CD4-positive, alpha-beta memory T cell (primary cell): ENCODE results near the gene GRK7. TPM values are rescaled to one million over a fixed set of nuclear protein-coding genes. Genes with fewer than 3 reads are reported as not detected.

ENCODE experiments used
- CTCF ChIA-PET: fragments of 350-600 bp; sonication (Branson Sonifier 250); formaldehyde crosslinking; loops from one replicate; lab custom pipeline; 2021; ENCODE audit warnings: inconsistent platforms; ENCODE audit not compliant: partially characterized antibody; lab: Charles Lee
- POLR2A ChIA-PET: fragments of 350-600 bp; sonication (Branson Sonifier 250); formaldehyde crosslinking; loops from one replicate; lab custom pipeline; 2021; ENCODE audit not compliant: partially characterized antibody; lab: Charles Lee
- DNase-seq, 5 donors: peaks; one replicate each; pipeline versions ENCODE4 v3.0.0 to v3.0.0-alpha.2; 2020 to 2022; ENCODE audit warnings: mixed read lengths in 1 of 5
- H3K27ac ChIP-seq: one replicate; pipeline ENCODE4 v1.7.0; 2013; ENCODE audit warnings: low read depth, low read length
- H3K27me3 ChIP-seq: 2 replicates; pipeline ENCODE4 v1.7.0; 2013; ENCODE audit warnings: mild to moderate bottlenecking, low read length, moderate library complexity; ENCODE audit not compliant: insufficient read depth
- H3K36me3 ChIP-seq: 2 replicates; pipeline ENCODE4 v1.7.0; 2013; ENCODE audit warnings: mild to moderate bottlenecking, low read length, moderate library complexity; ENCODE audit not compliant: insufficient read depth
- H3K4me1 ChIP-seq: 2 replicates; pipeline ENCODE4 v1.7.0; 2013; ENCODE audit warnings: mild to moderate bottlenecking, low read length, moderate library complexity; ENCODE audit not compliant: insufficient read depth
- H3K4me3 ChIP-seq, 2 donors: one replicate each; pipeline ENCODE4 v1.7.0; 2013; ENCODE audit warnings: low read length in 2 of 2, mild to moderate bottlenecking in 1 of 2
- H3K9me3 ChIP-seq, 2 donors: one replicate each; pipeline ENCODE4 v1.7.0; 2013; ENCODE audit warnings: low read length in 2 of 2, control low read depth in 1 of 2; ENCODE audit not compliant: control insufficient read depth in 1 of 2
- H3K27ac Mint-ChIP-seq, 7 donors: one replicate each; pipeline ENCODE4 v1.8.0; 2020 to 2021; ENCODE audit warnings: mixed read lengths in 7 of 7, mild to moderate bottlenecking in 6 of 7, inconsistent platforms in 3 of 7, moderate library complexity in 3 of 7
- H3K27me3 Mint-ChIP-seq, 2 donors: one replicate each; pipeline ENCODE4 v1.8.0; 2020 to 2021; ENCODE audit warnings: mixed read lengths in 2 of 2
- H3K36me3 Mint-ChIP-seq, 2 donors: one replicate each; pipeline ENCODE4 v1.8.0; 2020 to 2021; ENCODE audit warnings: mixed read lengths in 2 of 2, inconsistent platforms in 1 of 2, mild to moderate bottlenecking in 1 of 2
- H3K4me1 Mint-ChIP-seq, 4 donors: one replicate each; pipeline ENCODE4 v1.8.0; 2020 to 2021; ENCODE audit warnings: mixed read lengths in 4 of 4, mild to moderate bottlenecking in 1 of 4
- H3K4me3 Mint-ChIP-seq, 8 donors: one replicate each; pipeline ENCODE4 v1.8.0; 2020 to 2021; ENCODE audit warnings: mixed read lengths in 8 of 8, mild to moderate bottlenecking in 7 of 8, moderate library complexity in 6 of 8, inconsistent platforms in 3 of 8
- H3K9me3 Mint-ChIP-seq, 8 donors: one replicate each; pipeline ENCODE4 v1.8.0; 2020 to 2021; ENCODE audit warnings: mixed read lengths in 8 of 8, mild to moderate bottlenecking in 5 of 8, inconsistent platforms in 3 of 8, moderate library complexity in 1 of 8
- intact Hi-C: fragments of 100-400 bp; cut with micrococcal nuclease; formaldehyde crosslinking; loops from one replicate; pipeline ENCODE4 v1.15.1; 2023
- polyA plus RNA-seq, 2 donors: library from polyadenylated mRNA; unstranded; fragments of 300-500 nt; fragmentation: Illumina TruSeq; gene quantifications; one replicate each; pipeline ENCODE4 v1.2.3, GENCODE V29; 2021
- total RNA-seq, 2 experiments: library from RNA; stranded (reverse); gene quantifications; one replicate each; pipeline ENCODE4 v1.2.3, GENCODE V29; 2021

GRK7 gene
- total and polyA plus RNA-seq, 4 experiments from 2014 or later, result 0.25 TPM; not detected in 3

DNA sequence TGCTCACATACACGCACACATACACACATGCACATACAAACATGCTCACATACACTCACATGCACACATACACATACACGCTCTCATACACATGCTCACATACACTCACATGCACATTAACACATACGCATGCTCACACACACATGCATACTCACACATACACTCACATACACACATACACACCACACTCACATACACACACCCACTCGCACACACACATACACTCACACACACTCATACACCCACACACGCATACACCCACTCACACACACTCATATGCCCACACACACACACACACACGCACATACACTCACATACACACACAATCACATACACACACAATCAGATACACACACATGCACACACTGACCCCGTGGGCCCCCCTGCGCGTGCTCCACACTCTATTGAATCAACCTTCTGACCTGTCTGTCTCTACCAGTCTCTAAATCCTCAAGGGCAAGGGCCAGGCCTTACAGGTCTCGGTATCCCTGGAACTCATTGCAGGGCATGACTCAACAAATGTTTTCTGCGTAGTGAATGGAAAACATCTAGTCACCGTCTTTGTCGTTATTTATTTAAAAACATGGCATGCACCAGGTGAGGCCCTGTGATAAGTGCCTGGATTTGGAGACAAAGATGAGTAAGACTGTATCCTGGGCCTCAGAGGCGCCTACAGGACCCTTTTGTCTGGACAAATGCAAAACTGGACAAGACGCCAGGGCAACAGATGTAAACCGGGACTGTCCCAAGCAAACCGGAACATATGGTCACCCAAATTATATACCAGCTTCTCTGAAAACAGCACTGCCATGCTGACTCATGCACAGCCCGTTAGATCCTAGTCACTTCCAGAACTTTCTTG is 41.8 kb downstream of the GRK7 start:
- Histone ChIP-seq H3K36me3 (no peaks in the 10 kb centered on the region), H3K27me3 (no peaks in the 10 kb centered on the region), H3K4me1 (no peaks in the 10 kb centered on the region), H3K27ac (no peak overlapping the region), H3K9me3 (no peaks in the 10 kb centered on the region), H3K4me3 (no peak overlapping the region)
- Mint-ChIP-seq H3K4me3 (no peak overlapping the region), H3K27me3 (peaks cover 0 to 2% of the 10 kb centered on the region in 2 donors), H3K27ac (no peak overlapping the region), H3K4me1 (no peaks in the 10 kb centered on the region), H3K36me3 (no peaks in the 10 kb centered on the region), H3K9me3 (no peaks in the 10 kb centered on the region)
- ChIA-PET CTCF (no interaction called here), POLR2A (no interaction called here)
- intact Hi-C loops, result no loop called here
- no peak for DNase-seq

DNA sequence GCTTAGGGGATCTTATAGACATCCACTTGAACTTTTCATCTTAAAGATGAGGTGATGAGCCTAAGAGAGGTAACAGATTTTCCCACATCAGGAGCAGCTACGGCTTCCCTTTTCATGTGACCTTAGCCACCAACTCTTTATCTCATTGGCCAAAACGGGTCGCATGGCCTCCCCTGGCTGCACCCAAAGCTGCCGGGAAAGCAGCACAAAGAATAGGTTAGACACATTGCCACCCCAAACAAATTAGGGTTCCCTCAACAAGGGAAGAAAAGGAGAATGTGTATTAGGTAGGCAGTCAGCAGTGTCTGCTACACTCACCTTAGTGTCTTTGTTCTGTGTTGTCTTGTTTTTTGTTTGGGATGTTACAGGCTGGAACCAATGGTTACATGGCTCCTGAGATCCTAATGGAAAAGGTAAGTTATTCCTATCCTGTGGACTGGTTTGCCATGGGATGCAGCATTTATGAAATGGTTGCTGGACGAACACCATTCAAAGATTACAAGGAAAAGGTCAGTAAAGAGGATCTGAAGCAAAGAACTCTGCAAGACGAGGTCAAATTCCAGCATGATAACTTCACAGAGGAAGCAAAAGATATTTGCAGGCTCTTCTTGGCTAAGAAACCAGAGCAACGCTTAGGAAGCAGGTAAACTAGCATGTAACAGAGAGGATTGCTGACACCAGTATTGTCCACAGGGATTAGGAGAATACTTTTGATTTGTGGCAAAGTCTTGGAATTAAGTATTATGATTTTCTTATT is 44.2 kb downstream of the GRK7 start:
- Histone ChIP-seq H3K9me3 (no peaks in the 10 kb centered on the region), H3K36me3 (no peaks in the 10 kb centered on the region), H3K27me3 (no peaks in the 10 kb centered on the region), H3K4me1 (no peaks in the 10 kb centered on the region), H3K27ac (no peak overlapping the region), H3K4me3 (no peak overlapping the region)
- Mint-ChIP-seq H3K27ac (no peak overlapping the region), H3K4me1 (no peaks in the 10 kb centered on the region), H3K27me3 (no peaks in the 10 kb centered on the region), H3K9me3 (no peaks in the 10 kb centered on the region), H3K4me3 (no peak overlapping the region), H3K36me3 (no peaks in the 10 kb centered on the region)
- CTCF ChIA-PET, result no interaction called here
- POLR2A ChIA-PET, result no interaction called here
- no peak for DNase-seq
- intact Hi-C loops, result no loop called here

DNA sequence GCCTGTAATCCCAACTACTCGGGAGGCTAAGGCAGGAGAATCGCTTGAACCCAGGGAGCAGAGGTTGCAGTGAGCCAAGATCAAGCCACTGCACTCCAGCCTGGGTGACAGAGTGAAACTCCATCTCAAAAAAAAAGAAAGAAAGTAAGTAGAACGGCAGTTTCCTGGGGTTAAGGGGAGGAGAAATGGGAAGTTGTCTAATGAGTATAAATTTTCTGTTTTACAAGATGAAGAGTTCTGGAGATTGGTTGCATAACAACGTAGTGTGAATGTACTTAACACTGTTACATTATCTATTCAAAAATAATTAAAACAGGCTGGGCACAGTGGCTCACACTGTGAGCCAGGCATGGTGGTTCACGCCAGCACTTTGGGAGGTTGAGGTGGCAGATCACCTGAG is 45.4 kb downstream of the GRK7 start:
- no peak overlapping the region for H3K27ac ChIP-seq
- no peaks in the 10 kb centered on the region for H3K27me3 Mint-ChIP-seq
- intact Hi-C loops, result no loop called here
- H3K4me1 Mint-ChIP-seq, result no peaks in the 10 kb centered on the region
- peak overlapping the region in 1 of 7 donors; percentile 6 for H3K27ac Mint-ChIP-seq
- H3K27me3 ChIP-seq, result no peaks in the 10 kb centered on the region
- no peaks in the 10 kb centered on the region for H3K36me3 Mint-ChIP-seq
- H3K4me3 Mint-ChIP-seq, result no peak overlapping the region
- no peak for DNase-seq
- H3K9me3 ChIP-seq, result no peaks in the 10 kb centered on the region
- no peaks in the 10 kb centered on the region for H3K9me3 Mint-ChIP-seq
- no peaks in the 10 kb centered on the region for H3K36me3 ChIP-seq
- POLR2A ChIA-PET, result no interaction called here
- H3K4me3 ChIP-seq, result no peak overlapping the region
- H3K4me1 ChIP-seq, result no peaks in the 10 kb centered on the region
- CTCF ChIA-PET, result no interaction called here

DNA sequence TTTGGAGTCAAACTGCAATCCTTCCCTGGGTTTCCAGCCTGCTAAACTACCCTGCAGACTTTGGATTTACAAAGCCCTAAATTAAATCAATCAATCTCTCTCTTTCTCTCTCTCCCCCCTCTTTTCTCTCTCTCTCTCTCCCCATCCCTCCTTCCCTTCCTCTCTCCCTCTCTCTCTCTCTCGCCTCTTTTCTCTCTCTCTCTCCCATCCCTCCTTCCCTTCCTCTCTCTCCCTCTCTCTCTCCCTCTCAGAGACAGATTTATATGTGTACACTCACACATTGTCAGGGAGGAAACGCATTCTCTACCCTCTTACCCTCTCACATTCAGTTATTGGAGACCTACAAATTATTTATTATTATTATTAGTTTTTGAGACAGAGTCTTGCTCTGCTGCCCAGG is 47.0 kb downstream of the GRK7 start:
- no peaks in the 10 kb centered on the region for H3K36me3 ChIP-seq
- Mint-ChIP-seq H3K4me1 (no peaks in the 10 kb centered on the region), H3K9me3 (peaks cover 0 to 6% (median 1%) of the 10 kb centered on the region in 8 donors), H3K27me3 (no peaks in the 10 kb centered on the region), H3K4me3 (no peak overlapping the region), H3K27ac (no peak overlapping the region), H3K36me3 (no peaks in the 10 kb centered on the region)
- CTCF ChIA-PET, result no interaction called here
- no peaks in the 10 kb centered on the region for H3K4me1 ChIP-seq
- no peak overlapping the region for H3K4me3 ChIP-seq
- no peak overlapping the region for H3K27ac ChIP-seq
- POLR2A ChIA-PET, result no interaction called here
- no peaks in the 10 kb centered on the region for H3K27me3 ChIP-seq
- no peaks in the 10 kb centered on the region for H3K9me3 ChIP-seq
- DNase-seq, result no peak
- intact Hi-C loops, result no loop called here

DNA sequence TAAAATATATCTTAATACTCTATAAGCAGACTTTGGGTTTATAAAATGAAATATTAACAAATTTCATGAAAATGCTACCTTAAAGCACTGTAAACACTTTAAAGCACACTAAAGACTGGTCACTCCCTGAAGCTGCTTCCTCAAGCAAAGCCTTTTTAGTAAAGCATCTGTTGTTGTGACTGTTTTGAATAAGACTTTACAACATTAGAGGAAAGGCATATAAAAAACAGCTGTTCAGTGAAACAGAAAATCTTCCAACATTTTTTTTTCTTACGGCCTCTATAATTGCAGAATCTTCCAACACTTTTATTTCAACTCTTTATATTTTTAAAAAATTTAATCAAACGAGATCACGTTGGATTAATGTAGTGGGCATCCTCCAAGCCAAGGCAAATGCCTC is 48.1 kb downstream of the GRK7 start:
- H3K27me3 Mint-ChIP-seq, result no peaks in the 10 kb centered on the region
- intact Hi-C loops, result no loop called here
- no peaks in the 10 kb centered on the region for H3K4me1 Mint-ChIP-seq
- no peak overlapping the region for H3K4me3 Mint-ChIP-seq
- H3K36me3 Mint-ChIP-seq, result no peaks in the 10 kb centered on the region
- CTCF ChIA-PET, result no interaction called here
- H3K27ac Mint-ChIP-seq, result no peak overlapping the region
- POLR2A ChIA-PET, result no interaction called here
- Histone ChIP-seq H3K27me3 (no peaks in the 10 kb centered on the region), H3K36me3 (no peaks in the 10 kb centered on the region), H3K4me1 (no peaks in the 10 kb centered on the region), H3K4me3 (no peak overlapping the region), H3K9me3 (peaks cover 0 to 5% of the 10 kb centered on the region in 2 donors), H3K27ac (no peak overlapping the region)
- H3K9me3 Mint-ChIP-seq, result peaks cover 2 to 16% (median 11%) of the 10 kb centered on the region in 8 donors
- no peak for DNase-seq

DNA sequence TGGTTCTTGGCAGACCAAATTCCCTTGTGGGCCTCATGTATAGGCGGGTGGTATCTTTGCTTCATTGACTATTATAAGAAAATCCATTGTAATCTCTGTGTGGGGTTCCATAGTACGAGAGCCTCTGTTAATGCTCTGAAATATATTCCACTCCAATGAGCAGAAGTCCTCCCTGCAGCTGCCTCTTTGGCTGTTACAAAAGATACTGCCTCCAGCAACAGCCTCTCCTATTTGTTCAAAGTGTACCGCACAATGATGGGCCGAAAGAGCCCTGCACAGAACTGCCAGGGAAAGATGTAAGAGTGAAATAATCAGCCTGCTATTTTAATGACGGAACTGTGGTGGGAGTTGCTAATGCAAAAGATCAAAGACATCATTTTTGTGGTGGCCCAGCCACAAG is 48.9 kb downstream of the GRK7 start:
- H3K9me3 ChIP-seq, result peaks cover 0 to 5% of the 10 kb centered on the region in 2 donors
- POLR2A ChIA-PET, result no interaction called here
- CTCF ChIA-PET, result no interaction called here
- no peak overlapping the region for H3K27ac Mint-ChIP-seq
- no peaks in the 10 kb centered on the region for H3K36me3 ChIP-seq
- peaks cover 3% of the 10 kb centered on the region for H3K27me3 ChIP-seq
- no peak for DNase-seq
- intact Hi-C loops, result no loop called here
- H3K4me3 Mint-ChIP-seq, result no peak overlapping the region
- peaks cover 2 to 16% (median 11%) of the 10 kb centered on the region in 8 donors for H3K9me3 Mint-ChIP-seq
- H3K4me3 ChIP-seq, result no peak overlapping the region
- no peaks in the 10 kb centered on the region for H3K4me1 ChIP-seq
- H3K27me3 Mint-ChIP-seq, result peaks cover 0 to 4% of the 10 kb centered on the region in 2 donors
- no peak overlapping the region for H3K27ac ChIP-seq
- H3K4me1 Mint-ChIP-seq, result peaks cover 0 to 1% (median 0%) of the 10 kb centered on the region in 4 donors
- H3K36me3 Mint-ChIP-seq, result no peaks in the 10 kb centered on the region

DNA sequence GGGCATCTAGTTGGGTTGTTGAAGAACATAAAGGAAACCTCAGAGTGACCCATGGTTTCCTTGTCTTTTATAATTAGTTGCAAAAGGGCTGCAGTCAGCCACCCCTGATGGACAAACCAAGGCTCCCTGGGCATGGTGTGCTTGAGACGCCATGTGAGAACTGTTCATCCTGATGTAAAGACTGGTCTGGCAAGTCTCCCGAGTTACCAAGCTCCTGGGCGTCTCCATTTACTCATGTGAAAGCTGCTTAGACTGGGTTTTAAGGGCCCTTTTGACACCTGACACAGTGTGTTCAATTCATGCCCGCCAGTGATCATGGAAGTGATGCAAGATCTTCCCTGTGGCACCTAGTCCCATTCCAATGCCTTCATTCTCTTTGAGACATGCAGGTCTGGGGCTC is 49.4 kb downstream of the GRK7 start:
- H3K9me3 ChIP-seq, result peaks cover 0 to 5% of the 10 kb centered on the region in 2 donors
- H3K27me3 ChIP-seq, result peaks cover 4% of the 10 kb centered on the region
- Mint-ChIP-seq H3K4me3 (no peak overlapping the region), H3K27me3 (peaks cover 0 to 4% of the 10 kb centered on the region in 2 donors), H3K4me1 (peaks cover 0 to 1% (median 0%) of the 10 kb centered on the region in 4 donors), H3K9me3 (peaks cover 2 to 16% (median 11%) of the 10 kb centered on the region in 8 donors), H3K36me3 (no peaks in the 10 kb centered on the region), H3K27ac (no peak overlapping the region)
- no peak overlapping the region for H3K27ac ChIP-seq
- intact Hi-C loops, result no loop called here
- CTCF ChIA-PET, result no interaction called here
- H3K36me3 ChIP-seq, result no peaks in the 10 kb centered on the region
- POLR2A ChIA-PET, result no interaction called here
- H3K4me1 ChIP-seq, result no peaks in the 10 kb centered on the region
- no peak overlapping the region for H3K4me3 ChIP-seq
- no peak for DNase-seq
